ENCODE data around the gene MTCL1.

MTCL1 gene

GRCh38 chr18:8851659-8852058 lies 146.3 kb downstream of the MTCL1 start:
- CTCF ChIA-PET: no interaction called here
- TF ChIP-seq FOXM1 (IDR thresholded peaks at IDR 0.05; ENCODE audit: borderline replicate concordance) (no peak), PKNOX1 (IDR thresholded peaks at IDR 0.05) (no peak)
- DNase-seq (ENCODE audit: extremely low spot score): no peak
- POLR2A ChIA-PET: no interaction called here

- ChIA-PET POLR2A (no interaction called here), CTCF (no interaction called here)
- no peak for DNase-seq (ENCODE audit: extremely low spot score)
- TF ChIP-seq HDGF (IDR thresholded peaks at IDR 0.05; ENCODE audit: borderline replicate concordance) (no peak), NFRKB (IDR thresholded peaks at IDR 0.05) (no peak), TARDBP (IDR thresholded peaks at IDR 0.05) (no peak), FOXA1 (IDR thresholded peaks at IDR 0.05) (no peak), SUZ12 (IDR thresholded peaks at IDR 0.05) (no peak)
Observed at GRCh38 chr18:8854550-8854949, 149.2 kb downstream of the MTCL1 start.

GRCh38 chr18:8854962-8855361 lies 149.6 kb downstream of the MTCL1 start:
- CTCF ChIA-PET: no interaction called here
- TF ChIP-seq L3MBTL2 (conservative IDR thresholded peaks at IDR 0.05) (no peak), HDGF (IDR thresholded peaks at IDR 0.05; ENCODE audit: borderline replicate concordance) (no peak), ARNT (IDR thresholded peaks at IDR 0.05) (no peak), CTBP1 (IDR thresholded peaks at IDR 0.05; ENCODE audit: borderline replicate concordance) (no peak), NFRKB (IDR thresholded peaks at IDR 0.05) (no peak)
- DNase-seq (ENCODE audit: extremely low spot score): no peak
- POLR2A ChIA-PET: no interaction called here

- DNase-seq (ENCODE audit: extremely low spot score): no peak
- TF ChIP-seq PKNOX1 (IDR thresholded peaks at IDR 0.05): no peak
- TF ChIP-seq SUZ12 (IDR thresholded peaks at IDR 0.05): no peak
- TF ChIP-seq FOXM1 (IDR thresholded peaks at IDR 0.05; ENCODE audit: borderline replicate concordance): no peak
- no peak for TF ChIP-seq ZNF384 (IDR thresholded peaks at IDR 0.05)
- CTCF ChIA-PET: no interaction called here
- POLR2A ChIA-PET: no interaction called here
Observed at GRCh38 chr18:8856212-8856611, 150.9 kb downstream of the MTCL1 start.

GRCh38 chr18:8856769-8857393 lies 151.5 kb downstream of the MTCL1 start:
- ChIA-PET CTCF (no interaction called here), POLR2A (no interaction called here)
- DNase-seq (ENCODE audit: extremely low spot score): no peak
- TF ChIP-seq FOXK2 (IDR thresholded peaks at IDR 0.05) (no peak), PKNOX1 (IDR thresholded peaks at IDR 0.05) (no peak), ARNT (IDR thresholded peaks at IDR 0.05) (no peak), L3MBTL2 (conservative IDR thresholded peaks at IDR 0.05) (no peak), SP1 (IDR thresholded peaks at IDR 0.05) (no peak), SUZ12 (IDR thresholded peaks at IDR 0.05) (no peak)

GRCh38 chr18:8857806-8858205 lies 152.4 kb downstream of the MTCL1 start:
- POLR2A ChIA-PET: no interaction called here
- CTCF ChIA-PET: interaction anchor here (1.2 kb wide), 1 partner anchor 25 kb away, joined by 5 read pairs; no protein-coding TSS in a partner anchor
- no peak for DNase-seq (ENCODE audit: extremely low spot score)
- TF ChIP-seq ZNF384 (IDR thresholded peaks at IDR 0.05) (no peak), CTBP1 (IDR thresholded peaks at IDR 0.05; ENCODE audit: borderline replicate concordance) (no peak), SP1 (IDR thresholded peaks at IDR 0.05) (no peak), ELF4 (IDR thresholded peaks at IDR 0.05) (no peak), LEF1 (IDR thresholded peaks at IDR 0.05; ENCODE audit: borderline replicate concordance) (no peak), BHLHE40 (IDR thresholded peaks at IDR 0.05; ENCODE audit: borderline replicate concordance) (no peak), FOXM1 (IDR thresholded peaks at IDR 0.05; ENCODE audit: borderline replicate concordance) (no peak), HDGF (IDR thresholded peaks at IDR 0.05; ENCODE audit: borderline replicate concordance) (no peak), L3MBTL2 (conservative IDR thresholded peaks at IDR 0.05) (no peak), FOXK2 (IDR thresholded peaks at IDR 0.05) (no peak), FOXA1 (IDR thresholded peaks at IDR 0.05) (no peak), PKNOX1 (IDR thresholded peaks at IDR 0.05) (no peak), ARNT (IDR thresholded peaks at IDR 0.05) (no peak), NFRKB (IDR thresholded peaks at IDR 0.05) (no peak), TARDBP (IDR thresholded peaks at IDR 0.05) (no peak)

GRCh38 chr18:8858888-8859511 lies 153.6 kb downstream of the MTCL1 start:
- CTCF ChIA-PET: interaction anchor here (1.2 kb wide), 1 partner anchor 23 kb away, joined by 5 read pairs; no protein-coding TSS in a partner anchor
- no peak for DNase-seq (ENCODE audit: extremely low spot score)
- POLR2A ChIA-PET: no interaction called here
- TF ChIP-seq SP1 (IDR thresholded peaks at IDR 0.05) (no peak), LEF1 (IDR thresholded peaks at IDR 0.05; ENCODE audit: borderline replicate concordance) (no peak), FOXM1 (IDR thresholded peaks at IDR 0.05; ENCODE audit: borderline replicate concordance) (no peak), ARNT (IDR thresholded peaks at IDR 0.05) (no peak), NFRKB (IDR thresholded peaks at IDR 0.05) (no peak), FOXK2 (IDR thresholded peaks at IDR 0.05) (no peak), CTBP1 (IDR thresholded peaks at IDR 0.05; ENCODE audit: borderline replicate concordance) (no peak), ELF4 (IDR thresholded peaks at IDR 0.05) (no peak), L3MBTL2 (conservative IDR thresholded peaks at IDR 0.05) (no peak), TARDBP (IDR thresholded peaks at IDR 0.05) (no peak), HDGF (IDR thresholded peaks at IDR 0.05; ENCODE audit: borderline replicate concordance) (no peak), BHLHE40 (IDR thresholded peaks at IDR 0.05; ENCODE audit: borderline replicate concordance) (no peak), FOXA1 (IDR thresholded peaks at IDR 0.05) (no peak), SUZ12 (IDR thresholded peaks at IDR 0.05) (no peak), PKNOX1 (IDR thresholded peaks at IDR 0.05) (no peak), ZNF384 (IDR thresholded peaks at IDR 0.05) (no peak)
